B cell (primary cell): ENCODE results near the gene CRY2. TPM values are rescaled to one million over a fixed set of nuclear protein-coding genes. Genes with fewer than 3 reads are reported as not detected.
A peak's percentile ranks its signal among the peaks of the same experiment; 100 is the strongest.

ENCODE experiments used
- ATAC-seq: fragments of 200-7000 bp; cut with Tn5 transposase; one replicate; pipeline ENCODE4 v1.10.0; 2021; ENCODE audit warnings: low read depth, mild to moderate bottlenecking, moderate number of reproducible peaks, moderate library complexity
- CTCF ChIA-PET: fragments of 350-600 bp; sonication (Branson Sonifier 250); formaldehyde crosslinking; loops from one replicate; lab custom pipeline; 2021; ENCODE audit warnings: antibody characterized with exemption, inconsistent platforms; lab: Charles Lee
- POLR2A ChIA-PET: fragments of 350-600 bp; sonication (Branson Sonifier 250); formaldehyde crosslinking; loops from one replicate; lab custom pipeline; 2021; ENCODE audit warnings: antibody characterized with exemption; lab: Charles Lee
- DNase-seq: peaks from one replicate; pipeline ENCODE4 v3.0.0; 2013
- H2AFZ ChIP-seq: 2 replicates; pipeline ENCODE4 v1.6.1; 2012; ENCODE audit warnings: mild to moderate bottlenecking, low read depth, low read length; ENCODE audit not compliant: insufficient read depth, poor library complexity, severe bottlenecking
- H3K27ac ChIP-seq, 2 donors: 1 replicate in 1 of 2; 2 replicates in 1 of 2; pipeline ENCODE4 v1.5.1; 2012 to 2013; ENCODE audit warnings: low read length in 2 of 2, mild to moderate bottlenecking in 2 of 2, moderate library complexity in 1 of 2
- H3K27me3 ChIP-seq, 4 experiments: fragments of 200-600 bp in 1 of 4; sonication (generic) in 1 of 4; replicated peaks in 1 of 4; 1 replicate in 2 of 4; 2 replicates in 2 of 4; pipeline versions ENCODE4 v1.6.1 to v1.7.0; 2013 to 2016; ENCODE audit warnings: low read length in 3 of 4, mild to moderate bottlenecking in 2 of 4, mixed read lengths in 1 of 4, moderate library complexity in 1 of 4; ENCODE audit not compliant: insufficient read depth in 4 of 4, control insufficient read depth in 3 of 4; ENCODE audit errors: control extremely low read depth in 1 of 4
- H3K36me3 ChIP-seq, 2 experiments: replicated peaks in 1 of 2; 1 replicate in 1 of 2; 2 replicates in 1 of 2; pipeline versions ENCODE4 v1.6.1 to v1.7.1; 2013; ENCODE audit warnings: low read length in 1 of 2; ENCODE audit not compliant: insufficient read depth in 2 of 2, control insufficient read depth in 1 of 2; ENCODE audit errors: control extremely low read depth in 1 of 2, extremely low read depth in 1 of 2
- H3K4me1 ChIP-seq, 2 donors: fragments of 200-600 bp in 1 of 2; sonication (generic) in 1 of 2; 1 replicate in 1 of 2; 2 replicates in 1 of 2; pipeline versions ENCODE4 v1.5.1 to v1.6.1; 2013 to 2017; ENCODE audit warnings: low read length in 2 of 2; ENCODE audit not compliant: control insufficient read depth in 2 of 2, insufficient read depth in 2 of 2
- H3K4me2 ChIP-seq: replicated peaks from 2 replicates; pipeline ENCODE3; 2012; ENCODE audit warnings: mild to moderate bottlenecking, low read depth, low read length; ENCODE audit not compliant: poor library complexity, severe bottlenecking
- H3K4me3 ChIP-seq, 5 experiments: fragments of 200-600 bp in 1 of 5; sonication (generic) in 1 of 5; 1 replicate in 3 of 5; 2 replicates in 2 of 5; pipeline versions ENCODE4 v1.5.1 to v1.7.0; 2011 to 2016; ENCODE audit warnings: low read length in 4 of 5, mild to moderate bottlenecking in 4 of 5, low read depth in 2 of 5, control low read depth in 1 of 5, moderate library complexity in 1 of 5; ENCODE audit not compliant: insufficient read depth in 1 of 5; ENCODE audit errors: control extremely low read depth in 1 of 5, extremely low read depth in 1 of 5
- H3K79me2 ChIP-seq: fragments of 200-600 bp; sonication (generic); one replicate; pipeline ENCODE4 v1.6.0; 2016; ENCODE audit warnings: low read length; ENCODE audit not compliant: control insufficient read depth, insufficient read depth
- H3K9ac ChIP-seq: fragments of 200-600 bp; sonication (generic); 2 replicates; pipeline ENCODE4 v1.6.1; 2017; ENCODE audit warnings: mild to moderate bottlenecking, low read length, moderate library complexity
- H3K9me3 ChIP-seq, 3 donors: one replicate each; pipeline versions ENCODE4 v1.6.1 to v1.7.1; 2013; ENCODE audit warnings: low read length in 2 of 3; ENCODE audit not compliant: control insufficient read depth in 2 of 3, insufficient read depth in 1 of 3; ENCODE audit errors: control extremely low read depth in 1 of 3
- H4K20me1 ChIP-seq: 2 replicates; pipeline ENCODE4 v1.6.0; 2012; ENCODE audit warnings: mild to moderate bottlenecking, low read length; ENCODE audit not compliant: insufficient read depth, control insufficient read depth, poor library complexity, severe bottlenecking
- H3K27ac Mint-ChIP-seq: one replicate; pipeline ENCODE4 v1.8.0; 2021; ENCODE audit warnings: mixed read lengths
- H3K27me3 Mint-ChIP-seq: one replicate; pipeline ENCODE4 v1.8.0; 2021; ENCODE audit warnings: mixed read lengths
- H3K4me1 Mint-ChIP-seq: one replicate; pipeline ENCODE4 v1.8.0; 2021; ENCODE audit warnings: mixed read lengths
- H3K4me3 Mint-ChIP-seq: one replicate; pipeline ENCODE4 v1.8.0; 2021; ENCODE audit warnings: mixed read lengths
- H3K9me3 Mint-ChIP-seq: one replicate; pipeline ENCODE4 v1.8.0; 2022; ENCODE audit warnings: mixed read lengths; ENCODE audit not compliant: insufficient read depth
- EZH2 ChIP-seq: IDR thresholded peaks from 2 replicates; pipeline ENCODE4 v1.6.1; 2012; ENCODE audit warnings: borderline replicate concordance, low read depth, mild to moderate bottlenecking, moderate library complexity, low read length; ENCODE audit not compliant: insufficient read depth, poor library complexity, severe bottlenecking
- WGBS: methylation state at CpG from one replicate; pipeline ENCODE4 v1.1.5; 2013; ENCODE audit warnings: missing lambda C conversion rate; ENCODE audit not compliant: insufficient coverage; 5-methylcytosine and 5-hydroxymethylcytosine counted together
- intact Hi-C: fragments of 100-400 bp; cut with micrococcal nuclease; formaldehyde crosslinking; loops from one replicate; pipeline ENCODE4 v1.10.0; 2022
- polyA plus RNA-seq: library from polyadenylated mRNA; depleted of rRNA; stranded (reverse); fragments of >200 nt; gene quantifications from 2 replicates; pipeline ENCODE4 v1.2.3, GENCODE V29; 2012
- total RNA-seq, 2 donors: library from RNA; stranded (reverse); fragments of 120-200 nt in 1 of 2; gene quantifications; 1 replicate in 1 of 2; 2 replicates in 1 of 2; pipeline versions ENCODE4 v1.2.3 to v1.2.4, GENCODE V29; 2013 to 2022
- TF ChIP-seq, protein P1 (sequence below): fragments of 200-600 bp; IDR thresholded peaks from one replicate; pipeline ENCODE4 v1.8.0; 2022; ENCODE audit warnings: antibody characterized with exemption, mild to moderate bottlenecking

The CRY2 gene
- total and polyA plus RNA-seq, 2 donors (not counting 1 experiment from before 2014, with no cell fraction given) = 20.4 to 65.1 TPM

- Histone ChIP-seq H3K27me3 (no peaks in the 10 kb centered on the region), H3K36me3 (peaks cover 2 to 17% of the 10 kb centered on the region in 2 experiments), H2AFZ (peak overlapping the region; percentile 80), H3K4me1 (peaks cover 45 to 67% of the 10 kb centered on the region in 2 donors), H3K27ac (peak overlapping the region; percentile 88 to 95), H3K9me3 (no peaks in the 10 kb centered on the region), H4K20me1 (peaks cover 40% of the 10 kb centered on the region), H3K79me2 (peaks cover 60% of the 10 kb centered on the region), H3K9ac (peak overlapping the region; percentile 97), H3K4me3 (peak overlapping the region; percentile 86 to 99 (median 90)), H3K4me2 (peak overlapping the region; percentile 98)
- H3K9me3 Mint-ChIP-seq = no peaks in the 10 kb centered on the region
- intact Hi-C loops = loop anchor here (1.0 to 10.0 kb wide), 10 partner anchors 11 to 1354 kb away; partner anchors contain the start of genes ATG13, CD82, CRY2 and DGKZ
- no peak for ATAC-seq
- DNase-seq = no peak
- H3K4me3 Mint-ChIP-seq = peak overlapping the region; percentile 92
- H3K4me1 Mint-ChIP-seq = peaks cover 72% of the 10 kb centered on the region
- ChIA-PET CTCF (interaction anchor here (0.9 to 9.6 kb wide), 6 partner anchors 8 to 147 kb away, joined by 3 to 98 read pairs (median 5); partner anchors contain the start of gene CRY2), POLR2A (interaction anchor here (9.1 kb wide), 1 partner anchor 15 kb away, joined by 162 read pairs; no protein-coding TSS in a partner anchor)
- 62% methylated on average over 4 of the region's 7 CpGs for WGBS
- peak overlapping the region; percentile 94 for H3K27ac Mint-ChIP-seq
- no peaks in the 10 kb centered on the region for H3K27me3 Mint-ChIP-seq
- no peak for TF ChIP-seq EZH2
- TF ChIP-seq, protein P1, sequence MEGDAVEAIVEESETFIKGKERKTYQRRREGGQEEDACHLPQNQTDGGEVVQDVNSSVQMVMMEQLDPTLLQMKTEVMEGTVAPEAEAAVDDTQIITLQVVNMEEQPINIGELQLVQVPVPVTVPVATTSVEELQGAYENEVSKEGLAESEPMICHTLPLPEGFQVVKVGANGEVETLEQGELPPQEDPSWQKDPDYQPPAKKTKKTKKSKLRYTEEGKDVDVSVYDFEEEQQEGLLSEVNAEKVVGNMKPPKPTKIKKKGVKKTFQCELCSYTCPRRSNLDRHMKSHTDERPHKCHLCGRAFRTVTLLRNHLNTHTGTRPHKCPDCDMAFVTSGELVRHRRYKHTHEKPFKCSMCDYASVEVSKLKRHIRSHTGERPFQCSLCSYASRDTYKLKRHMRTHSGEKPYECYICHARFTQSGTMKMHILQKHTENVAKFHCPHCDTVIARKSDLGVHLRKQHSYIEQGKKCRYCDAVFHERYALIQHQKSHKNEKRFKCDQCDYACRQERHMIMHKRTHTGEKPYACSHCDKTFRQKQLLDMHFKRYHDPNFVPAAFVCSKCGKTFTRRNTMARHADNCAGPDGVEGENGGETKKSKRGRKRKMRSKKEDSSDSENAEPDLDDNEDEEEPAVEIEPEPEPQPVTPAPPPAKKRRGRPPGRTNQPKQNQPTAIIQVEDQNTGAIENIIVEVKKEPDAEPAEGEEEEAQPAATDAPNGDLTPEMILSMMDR = no peak
These were observed 71.8 kb downstream of the CRY2 start for GRCh38 chr11:45918962-45919675.
